Chondrocyte (in vitro differentiated cells): Measurements from ENCODE around the gene RAD51B. TPM values are rescaled to one million over a fixed set of nuclear protein-coding genes. Genes with fewer than 3 reads are reported as not detected.
A peak's percentile ranks its signal among the peaks of the same experiment; 100 is the strongest.

Experiments
- DNase-seq: peaks from one replicate; pipeline ENCODE4 v3.0.0; 2021; ENCODE audit warnings: mixed read lengths, low spot score
- H3K27ac Mint-ChIP-seq: one replicate; pipeline ENCODE4 v1.8.0; 2021; ENCODE audit warnings: mild to moderate bottlenecking, moderate library complexity, mixed read lengths; ENCODE audit not compliant: unreplicated experiment
- H3K27me3 Mint-ChIP-seq: 2 replicates; pipeline ENCODE4 v1.8.0; 2021; ENCODE audit warnings: low read depth, mixed read lengths
- H3K36me3 Mint-ChIP-seq: 2 replicates; pipeline ENCODE4 v1.8.0; 2021; ENCODE audit warnings: low read depth, mixed read lengths
- H3K4me1 Mint-ChIP-seq: 2 replicates; pipeline ENCODE4 v1.8.0; 2021; ENCODE audit warnings: low read depth, mild to moderate bottlenecking, mixed read lengths
- H3K4me3 Mint-ChIP-seq: one replicate; pipeline ENCODE4 v1.8.0; 2021; ENCODE audit warnings: mild to moderate bottlenecking, moderate library complexity, mixed read lengths; ENCODE audit not compliant: unreplicated experiment
- H3K9me3 Mint-ChIP-seq: 2 replicates; pipeline ENCODE4 v1.8.0; 2021; ENCODE audit warnings: low read depth, mixed read lengths
- CTCF ChIP-seq: fragments of 200-600 bp; sonication (generic); IDR thresholded peaks from 2 replicates; pipeline ENCODE4 v1.5.0; 2021; ENCODE audit warnings: antibody characterized with exemption, mild to moderate bottlenecking, moderate library complexity
- total RNA-seq: library from RNA; stranded (reverse); gene quantifications from 3 replicates; pipeline ENCODE4 v1.2.1, GENCODE V29; 2021

Gene RAD51B
- total RNA-seq, 1 donor from 2014 or later: 8.2 TPM

DNA sequence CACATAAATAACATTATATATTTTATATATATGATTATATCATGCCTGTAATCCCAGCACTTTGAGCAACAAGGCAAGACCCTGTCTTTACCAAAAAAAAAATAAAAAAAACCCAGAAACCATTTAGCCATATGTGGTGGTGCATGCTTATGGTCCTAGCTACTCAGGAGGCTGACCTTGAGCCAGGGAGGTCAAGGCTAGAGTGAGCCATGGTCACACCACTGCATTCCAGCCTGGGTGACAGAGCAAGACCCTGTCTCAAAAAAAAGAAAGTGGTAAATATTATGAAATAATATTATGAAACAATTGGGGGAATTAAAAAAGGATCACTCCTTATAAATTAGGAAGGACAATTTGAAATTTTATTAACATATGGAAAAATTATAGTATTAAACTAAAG, 16.0 kb downstream of the RAD51B start:
- Mint-ChIP-seq H3K27me3 (no peaks in the 10 kb centered on the region), H3K27ac (no peak overlapping the region), H3K4me3 (no peak overlapping the region), H3K36me3 (peaks cover under 1% of the 10 kb centered on the region), H3K4me1 (no peaks in the 10 kb centered on the region), H3K9me3 (no peaks in the 10 kb centered on the region)
- TF ChIP-seq CTCF: no peak
- DNase-seq: no peak

GRCh38 chr14:67837011-67837624, 17.5 kb downstream of the RAD51B start:
- H3K4me1 Mint-ChIP-seq: no peaks in the 10 kb centered on the region
- no peaks in the 10 kb centered on the region for H3K27me3 Mint-ChIP-seq
- TF ChIP-seq CTCF: peak; percentile 87
- H3K36me3 Mint-ChIP-seq: no peaks in the 10 kb centered on the region
- H3K4me3 Mint-ChIP-seq: no peak overlapping the region
- DNase-seq: no peak
- no peaks in the 10 kb centered on the region for H3K9me3 Mint-ChIP-seq
- H3K27ac Mint-ChIP-seq: no peak overlapping the region

GRCh38 chr14:67846029-67846610, 26.5 kb downstream of the RAD51B start:
- no peaks in the 10 kb centered on the region for H3K4me1 Mint-ChIP-seq
- no peak for DNase-seq
- H3K36me3 Mint-ChIP-seq: peaks cover 13% of the 10 kb centered on the region
- H3K4me3 Mint-ChIP-seq: no peak overlapping the region
- no peak for TF ChIP-seq CTCF
- no peak overlapping the region for H3K27ac Mint-ChIP-seq
- no peaks in the 10 kb centered on the region for H3K27me3 Mint-ChIP-seq
- peaks cover 26% of the 10 kb centered on the region for H3K9me3 Mint-ChIP-seq

- H3K4me1 Mint-ChIP-seq: no peaks in the 10 kb centered on the region
- peaks cover 22% of the 10 kb centered on the region for H3K9me3 Mint-ChIP-seq
- no peak for TF ChIP-seq CTCF
- H3K36me3 Mint-ChIP-seq: peaks cover 13% of the 10 kb centered on the region
- H3K27ac Mint-ChIP-seq: no peak overlapping the region
- no peak overlapping the region for H3K4me3 Mint-ChIP-seq
- no peak for DNase-seq
- no peaks in the 10 kb centered on the region for H3K27me3 Mint-ChIP-seq
Observed at GRCh38 chr14:67850066-67850830, 30.7 kb downstream of the RAD51B start.

- Mint-ChIP-seq H3K36me3 (peaks cover 12% of the 10 kb centered on the region), H3K27ac (no peak overlapping the region), H3K4me3 (no peak overlapping the region), H3K4me1 (peaks cover 9% of the 10 kb centered on the region), H3K27me3 (no peaks in the 10 kb centered on the region), H3K9me3 (peaks cover 18% of the 10 kb centered on the region)
- TF ChIP-seq CTCF: no peak
- DNase-seq: no peak
Observed at GRCh38 chr14:67851785-67852410, 32.3 kb downstream of the RAD51B start.
